Measurements from ENCODE around the gene SCML1.
"Not testable (repeated sequence)": the region's sequence is repeated elsewhere in the genome, so short reads cannot be mapped to it uniquely, and the experiment has no call there.

The SCML1 gene

GRCh38 chrX:17740137-17741122 lies 3.1 kb downstream of the SCML1 start:
- no peak for DNase-seq

GRCh38 chrX:17741123-17741511 lies 3.8 kb downstream of the SCML1 start:
- no peak for DNase-seq

DNA sequence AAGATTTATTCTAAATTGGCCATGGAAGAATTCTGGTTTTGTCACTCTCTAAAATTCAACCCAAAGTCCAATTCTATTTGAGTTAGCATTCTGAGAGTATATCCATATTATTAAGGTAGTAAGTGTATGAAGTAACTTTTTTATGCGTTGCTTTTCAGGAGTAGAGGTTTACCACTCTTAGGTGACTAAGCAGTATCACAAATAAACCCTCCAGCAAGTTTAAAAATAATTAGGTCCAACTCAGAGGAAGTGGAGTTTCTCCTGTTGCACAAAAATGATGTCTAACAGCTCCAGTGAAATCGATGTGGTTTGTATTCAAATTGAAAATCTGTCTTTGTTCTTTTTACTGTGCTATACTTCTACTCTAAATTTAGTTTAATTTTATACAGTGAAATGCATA lies 6.6 kb downstream of the SCML1 start:
- DNase-seq = no peak

DNA sequence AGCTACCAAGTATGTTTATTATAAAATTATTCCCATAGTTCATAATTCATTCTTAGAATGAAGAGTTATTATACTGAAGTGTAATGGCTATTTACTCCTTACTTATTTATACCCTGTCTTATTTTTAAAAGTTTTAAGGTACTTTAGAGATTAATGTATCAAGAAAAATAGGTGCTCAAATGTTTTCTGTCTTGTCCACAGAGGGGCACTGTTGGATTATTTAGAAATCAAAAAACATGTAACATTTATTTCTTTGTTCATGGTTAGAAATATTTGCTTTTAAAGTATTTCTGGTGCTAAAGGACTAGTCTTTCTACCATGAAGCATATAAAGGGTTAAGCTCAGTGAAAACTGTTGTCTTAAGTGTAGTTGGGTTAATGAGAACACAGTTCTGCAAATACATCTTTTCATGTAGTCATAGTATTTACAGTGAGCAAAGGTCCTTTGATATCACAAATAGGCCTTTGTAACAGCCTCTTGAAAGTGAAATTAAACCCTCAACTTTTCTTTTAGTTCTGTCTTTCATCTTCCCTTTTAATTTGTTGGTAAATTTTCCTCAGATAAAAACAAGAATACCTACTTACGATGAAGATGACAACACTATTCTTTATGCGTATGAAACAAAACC lies 7.7 kb downstream of the SCML1 start:
- no peak for DNase-seq

DNA sequence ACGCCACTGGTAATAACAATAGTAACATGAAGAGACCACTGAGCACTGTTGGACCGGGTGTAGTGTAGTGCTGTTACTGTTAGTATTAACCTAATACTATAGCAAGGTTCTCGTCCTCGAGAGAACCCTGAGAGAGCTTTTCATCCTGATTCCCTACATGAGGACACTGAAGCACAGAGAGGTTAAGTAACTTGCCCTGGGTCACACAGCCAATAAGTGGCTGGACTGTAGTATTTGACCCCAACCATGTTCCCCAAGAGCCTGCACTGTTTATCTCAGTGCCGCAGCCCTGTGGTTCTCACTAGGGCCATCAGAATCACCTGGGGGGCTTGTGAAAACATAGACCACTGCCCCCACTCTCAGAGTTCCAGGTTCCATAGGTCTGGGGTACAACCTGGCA lies 10.4 kb downstream of the SCML1 start:
- DNase-seq = no peak

GRCh38 chrX:17748684-17749083 lies 11.4 kb downstream of the SCML1 start:
- no peak for DNase-seq

DNA sequence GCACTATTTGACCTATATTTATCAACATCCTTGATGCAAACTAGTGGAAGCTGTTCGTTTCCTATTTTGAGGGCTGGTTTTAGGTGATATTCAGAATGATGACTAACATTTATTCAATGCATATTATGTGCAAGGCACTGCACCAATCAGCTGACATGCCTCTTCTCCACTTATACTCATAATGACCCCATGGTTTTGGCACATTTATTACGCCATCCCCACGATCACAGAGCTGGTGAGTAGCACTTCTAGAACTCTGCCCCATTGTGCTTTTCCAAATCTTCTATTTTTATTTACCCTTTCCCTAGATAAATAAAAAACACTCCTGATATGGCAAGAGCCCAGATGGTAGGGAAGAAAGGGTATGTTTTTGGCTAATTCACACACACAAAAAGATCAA lies 13.1 kb downstream of the SCML1 start:
- DNase-seq = no peak

DNA sequence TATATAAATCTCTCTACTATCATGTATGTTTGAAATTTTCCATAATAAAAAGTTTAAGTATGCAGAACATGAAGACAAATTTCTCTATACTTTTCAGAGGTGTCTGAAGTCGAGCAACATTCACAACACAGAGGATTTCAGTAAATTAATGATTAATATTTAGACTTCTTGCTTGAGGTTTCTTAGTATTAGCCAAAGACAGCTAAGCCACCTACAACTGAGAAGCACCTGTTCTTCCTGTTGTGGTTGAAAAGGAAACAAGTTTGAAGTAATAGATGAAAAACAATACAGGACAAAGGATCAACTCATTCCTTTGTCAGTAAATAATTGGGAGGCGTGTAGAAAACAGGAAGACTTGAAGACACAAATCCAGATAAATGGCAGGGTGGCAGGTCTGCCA lies 21.1 kb downstream of the SCML1 start:
- no peak for DNase-seq

DNA sequence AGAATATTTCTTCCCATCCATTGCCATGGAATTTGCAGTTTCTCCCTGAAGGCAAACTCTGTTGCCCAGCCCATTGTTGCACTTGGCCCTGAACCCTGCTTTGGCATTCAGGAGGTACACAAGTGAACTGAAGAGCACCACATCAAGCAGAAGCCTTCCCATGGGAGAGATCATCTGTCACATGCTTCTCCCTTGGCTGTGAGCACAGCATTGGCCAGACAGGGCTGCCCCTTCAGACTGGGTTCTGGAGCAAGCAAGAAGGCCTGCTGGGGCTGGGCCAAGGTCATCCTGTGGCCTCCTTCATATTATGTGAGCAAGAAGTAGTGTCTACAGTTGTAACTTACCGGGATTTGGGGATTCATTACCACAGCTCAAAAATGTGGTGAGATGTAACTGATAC lies 22.7 kb downstream of the SCML1 start:
- DNase-seq = no peak

GRCh38 chrX:17767734-17768133 lies 30.4 kb downstream of the SCML1 start:
- no peak for DNase-seq

GRCh38 chrX:17768997-17769396 lies 31.7 kb downstream of the SCML1 start:
- DNase-seq = no peak

- no peak for DNase-seq
Measured at GRCh38 chrX:17769701-17770269, 32.5 kb downstream of the SCML1 start.

DNA sequence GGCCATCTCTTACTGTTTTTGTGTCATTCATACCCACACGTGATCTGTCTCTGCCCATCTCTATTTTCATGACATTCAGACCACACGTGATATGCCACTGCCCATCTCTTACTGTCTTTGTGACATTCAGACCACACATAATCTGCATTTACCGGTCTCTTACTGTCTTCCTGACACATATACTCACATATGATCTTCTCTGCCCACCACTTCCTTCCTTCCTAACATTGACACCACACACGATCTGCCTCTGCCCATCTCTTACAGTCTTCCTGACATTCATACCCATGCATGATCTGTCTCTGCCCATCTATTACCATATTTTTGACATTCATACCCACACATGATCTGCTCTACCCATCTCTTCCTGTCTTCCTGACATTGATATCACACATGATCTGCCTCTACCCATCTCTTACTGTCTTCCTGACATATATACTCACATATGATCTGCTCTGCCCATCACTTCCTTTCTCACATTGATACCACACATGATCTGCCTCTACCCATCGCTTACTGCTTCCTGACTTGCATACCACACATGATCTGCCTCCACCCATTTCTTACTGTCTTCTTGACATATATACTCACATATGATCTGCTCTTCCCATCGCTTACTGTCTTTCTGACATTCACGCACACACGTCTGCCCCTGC lies 36.1 kb downstream of the SCML1 start:
- no peak for DNase-seq

DNA sequence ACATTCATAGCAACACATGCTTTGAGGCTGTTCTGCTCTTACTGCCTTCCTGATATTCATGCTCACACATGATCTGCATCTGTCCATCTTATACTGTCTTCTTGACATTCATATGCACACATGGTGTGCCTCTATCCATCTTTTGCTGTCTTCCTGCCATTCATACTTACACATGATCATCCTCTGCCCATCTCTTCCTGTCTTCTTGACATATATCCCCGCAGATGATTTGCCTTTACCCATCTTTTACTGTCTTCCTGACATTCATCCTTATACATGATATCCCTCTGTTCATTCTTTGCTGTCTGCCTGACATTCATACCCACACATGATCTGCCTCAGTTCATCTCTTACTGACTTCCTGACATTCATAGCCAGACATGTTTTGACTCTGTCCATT lies 36.8 kb downstream of the SCML1 start:
- no peak for DNase-seq

GRCh38 chrX:17778997-17779396 lies 41.7 kb downstream of the SCML1 start:
- no peak for DNase-seq

DNA sequence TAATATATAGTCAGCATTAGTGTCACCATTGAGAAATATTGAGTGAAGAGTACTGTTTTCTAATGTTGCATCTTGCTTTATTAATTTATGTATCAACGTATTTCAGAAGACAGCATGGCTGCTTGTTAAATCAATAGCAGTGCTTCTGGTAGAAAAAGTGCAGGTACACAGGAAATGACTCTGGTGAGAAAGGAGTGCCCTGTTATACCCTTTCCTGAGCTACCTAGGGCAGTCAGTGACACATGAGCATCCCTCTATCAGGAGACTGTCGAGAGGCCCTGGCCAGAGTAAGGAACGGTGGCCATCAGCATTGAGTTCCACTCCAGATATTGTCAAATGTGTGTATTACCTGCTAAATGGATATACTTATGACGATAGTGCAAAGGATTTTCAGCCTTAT lies 42.1 kb downstream of the SCML1 start:
- DNase-seq = no peak

GRCh38 chrX:17786554-17787347 lies 49.5 kb downstream of the SCML1 start:
- DNase-seq = not testable (repeated sequence)

DNA sequence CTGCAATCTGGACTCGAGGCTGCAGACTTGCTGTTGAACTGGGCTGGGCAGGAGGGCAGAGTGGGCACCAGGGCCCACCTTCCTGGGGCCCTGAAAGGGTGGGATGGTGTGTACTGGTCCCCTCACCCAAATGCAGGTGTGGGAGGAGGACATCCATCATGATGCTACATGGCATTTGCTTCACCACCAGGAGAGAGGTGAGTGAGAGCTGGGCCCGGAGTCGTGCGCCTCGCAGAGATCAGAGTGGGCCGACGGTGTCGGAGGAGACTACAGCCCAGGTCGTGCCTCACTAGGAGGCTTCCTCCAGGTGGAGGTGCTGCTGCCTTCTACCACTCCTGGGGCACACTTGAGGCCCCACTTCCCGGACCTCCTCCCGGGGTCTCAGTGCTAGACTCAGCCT lies 50.3 kb downstream of the SCML1 start:
- DNase-seq = no peak

- peak; percentile 19 for DNase-seq
Measured at GRCh38 chrX:17788439-17788838, 51.1 kb downstream of the SCML1 start.

- no peak for DNase-seq
Measured at GRCh38 chrX:17788956-17789562, 51.8 kb downstream of the SCML1 start.

DNA sequence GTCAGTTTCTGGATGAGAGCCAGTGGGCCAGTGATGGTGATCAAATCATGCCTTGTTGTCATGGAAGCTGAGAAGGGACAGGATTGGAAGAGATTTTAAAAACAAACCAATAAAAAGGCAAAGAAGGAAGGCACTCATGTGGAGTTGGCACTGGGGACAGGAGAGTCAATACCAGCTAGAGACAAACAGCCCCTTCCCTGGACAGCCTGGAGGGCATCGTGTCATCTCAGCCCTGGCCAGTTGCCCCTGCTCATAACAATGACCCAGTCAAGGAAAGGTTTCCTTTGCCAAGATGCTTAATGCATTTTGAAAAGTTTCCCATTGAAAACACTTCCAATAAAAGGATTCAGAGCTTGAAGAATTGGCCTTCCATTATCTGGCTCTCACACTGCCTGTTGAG lies 55.5 kb downstream of the SCML1 start:
- no peak for DNase-seq

DNA sequence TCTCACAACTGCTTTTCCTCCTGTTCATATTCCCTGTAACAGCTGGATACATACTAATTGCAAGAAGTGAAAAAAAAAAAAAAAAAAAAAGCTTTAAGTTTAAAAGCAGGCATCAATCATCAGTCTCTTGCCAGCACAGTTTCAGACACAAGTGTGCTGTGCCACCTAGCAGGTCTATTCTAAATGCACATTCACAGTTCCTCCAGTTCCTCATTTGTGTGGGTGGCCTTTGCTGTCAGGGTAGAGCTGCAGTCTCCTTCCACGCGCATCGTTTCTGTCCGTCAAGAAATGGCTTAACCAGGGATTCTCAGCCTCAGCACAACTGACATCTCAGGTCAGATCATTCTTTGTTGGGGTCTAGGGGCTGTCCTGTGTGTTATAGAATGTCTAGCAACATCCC lies 61.6 kb downstream of the SCML1 start:
- no peak for DNase-seq

Measured in kidney glomerular epithelial cell (primary cell).